GM23248 (cell line): Measurements from ENCODE around the gene VPS26A. TPM values are rescaled to one million over a fixed set of nuclear protein-coding genes. Genes with fewer than 3 reads are reported as not detected.

Experiments
- DNase-seq: peaks from one replicate; pipeline ENCODE4 v3.0.0-alpha.2; 2015
- H2AFZ ChIP-seq: fragments of 200-600 bp; sonication (generic); 2 replicates; pipeline ENCODE4 v1.6.1; 2016; ENCODE audit warnings: antibody characterized with exemption
- H3F3A ChIP-seq: fragments of 200-600 bp; sonication (generic); 2 replicates; pipeline ENCODE4 v1.6.1; 2016; ENCODE audit warnings: mild to moderate bottlenecking, antibody characterized with exemption, mixed run types; ENCODE audit not compliant: insufficient read depth
- H3K27ac ChIP-seq: fragments of 200-600 bp; sonication (generic); 2 replicates; pipeline ENCODE4 v1.5.1; 2016; ENCODE audit warnings: mild to moderate bottlenecking
- H3K27me3 ChIP-seq: fragments of 200-600 bp; sonication (generic); replicated peaks from 2 replicates; pipeline ENCODE4 v1.6.1; 2016; ENCODE audit warnings: mild to moderate bottlenecking; ENCODE audit not compliant: insufficient read depth
- H3K36me3 ChIP-seq: fragments of 200-600 bp; sonication (generic); 2 replicates; pipeline ENCODE4 v1.6.1; 2016; ENCODE audit warnings: low read depth, mild to moderate bottlenecking
- H3K4me1 ChIP-seq: fragments of 200-600 bp; sonication (generic); 2 replicates; pipeline ENCODE4 v1.6.1; 2016; ENCODE audit warnings: mild to moderate bottlenecking; ENCODE audit not compliant: insufficient read depth
- H3K4me2 ChIP-seq: fragments of 200-600 bp; sonication (generic); one replicate; pipeline ENCODE4 v1.6.1; 2016; ENCODE audit warnings: mild to moderate bottlenecking; ENCODE audit not compliant: unreplicated experiment
- H3K4me3 ChIP-seq: fragments of 200-600 bp; sonication (generic); 2 replicates; pipeline ENCODE4 v1.5.1; 2016; ENCODE audit warnings: mild to moderate bottlenecking
- H3K79me2 ChIP-seq: fragments of 200-600 bp; sonication (generic); 2 replicates; pipeline ENCODE4 v1.6.1; 2016; ENCODE audit warnings: mild to moderate bottlenecking; ENCODE audit not compliant: insufficient read depth
- H3K9ac ChIP-seq: fragments of 200-600 bp; sonication (generic); 2 replicates; pipeline ENCODE4 v1.6.1; 2016; ENCODE audit warnings: mild to moderate bottlenecking
- H3K9me2 ChIP-seq: fragments of 200-600 bp; sonication (generic); 2 replicates; pipeline ENCODE4 v1.6.1; 2016; ENCODE audit warnings: mixed run types, mild to moderate bottlenecking, moderate library complexity; ENCODE audit not compliant: insufficient read depth
- H3K9me3 ChIP-seq: fragments of 200-600 bp; sonication (generic); one replicate; pipeline ENCODE4 v1.6.1; 2017; ENCODE audit warnings: low read depth
- H4K20me1 ChIP-seq: fragments of 200-600 bp; sonication (generic); 2 replicates; pipeline ENCODE4 v1.6.0; 2016; ENCODE audit not compliant: insufficient read depth
- EZH2 ChIP-seq: fragments of 200-600 bp; sonication (generic); IDR thresholded peaks from 2 replicates; pipeline ENCODE4 v1.6.1; 2018; ENCODE audit warnings: antibody characterized with exemption, mild to moderate bottlenecking; ENCODE audit not compliant: insufficient read depth, poor library complexity, severe bottlenecking
- EZH2phosphoT487 ChIP-seq: fragments of 200-600 bp; sonication (generic); IDR thresholded peaks from 2 replicates; pipeline ENCODE4 v1.6.1; 2018; ENCODE audit warnings: antibody characterized with exemption, moderate library complexity, mild to moderate bottlenecking, low read depth; ENCODE audit not compliant: insufficient read depth
- WGBS, 2 experiments: methylation state at CpG; one replicate each; pipeline ENCODE4 v1.1.6; 2015 to 2017; ENCODE audit warnings: low lambda C conversion rate in 2 of 2, low coverage in 1 of 2; ENCODE audit errors: missing lambda C conversion rate in 2 of 2; 5-methylcytosine and 5-hydroxymethylcytosine counted together
- in situ Hi-C: fragments of 300-500 bp; cut with MboI; formaldehyde crosslinking; loops from 2 replicates; pipeline ENCODE4 v1.15.0; 2020
- polyA plus RNA-seq: library from polyadenylated mRNA; unstranded; fragments of >200 nt; fragmentation: Nextera tagmentation; extraction: Ambion mirVana; gene quantifications from 2 replicates; pipeline ENCODE4 v1.2.1, GENCODE V29; 2016
- small RNA-seq: library from RNA; depleted of rRNA; stranded (forward); fragments of <200 nt; gene quantifications from one replicate; pipeline ENCODE3, GENCODE V24; 2014; ENCODE audit warnings: low read depth, low replicate concordance
- total RNA-seq: library from RNA; depleted of rRNA; stranded (reverse); fragments of >200 nt; shearing (Covaris generic); gene quantifications from 2 replicates; pipeline ENCODE4 v1.2.3, GENCODE V29; 2014; rRNA removed

The VPS26A gene
- total and polyA plus RNA-seq, 2 experiments from 2014 or later = 24.4 to 82.0 TPM

DNA sequence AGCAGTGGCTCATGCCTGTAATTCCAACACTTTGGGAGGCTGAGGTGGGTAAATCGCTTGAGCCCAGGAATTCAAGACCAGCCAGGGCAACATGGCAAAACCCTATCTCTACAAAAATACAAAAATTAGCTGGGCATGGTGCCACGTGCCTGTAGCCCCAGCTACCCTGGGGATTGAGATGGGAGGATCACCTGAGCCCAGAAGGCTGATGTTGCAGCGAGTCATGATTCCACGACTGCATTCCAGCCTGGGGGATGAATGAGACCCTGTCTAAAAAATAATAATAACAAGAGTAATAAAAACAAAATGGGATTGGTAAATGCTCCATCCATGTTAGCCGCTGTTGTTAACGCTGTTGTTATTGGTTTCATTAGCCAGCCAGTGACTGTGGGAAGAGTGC is 94.9 kb downstream of the VPS26A start:
- 81 to 85% methylated on average over 6 of the region's 6 CpGs for WGBS, 2 experiments

DNA sequence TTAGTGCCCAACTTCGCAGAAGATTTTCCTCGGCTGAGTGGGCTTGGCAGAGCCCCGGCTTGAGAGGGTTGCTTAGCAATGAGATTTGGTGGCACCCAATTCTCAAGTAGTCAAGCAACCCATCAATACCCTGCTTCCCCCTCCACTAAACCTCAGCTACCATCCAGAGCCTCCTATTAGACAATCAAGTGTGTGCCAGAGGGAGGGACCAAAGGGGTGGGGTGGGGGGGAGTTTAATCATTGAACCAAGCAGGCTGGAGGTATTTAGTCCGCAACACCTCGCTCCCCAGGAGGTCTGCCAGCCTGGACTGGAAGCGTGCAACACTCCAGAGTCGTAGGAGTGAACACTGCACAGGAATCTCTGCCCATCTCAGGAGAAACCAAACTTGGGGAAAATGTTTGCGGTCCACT is 96.1 kb downstream of the VPS26A start, which contains the start of gene HKDC1:
Gene HKDC1, plus strand, starts transcription at position 292 of the 411 bp plus-strand sequence. Its CDS starts 104 bp downstream, at position 396.
- Histone ChIP-seq H3K9me3 (no peaks in the 10 kb centered on the region), H3K4me1 (peaks cover 15% of the 10 kb centered on the region), H3K79me2 (no peaks in the 10 kb centered on the region), H3K36me3 (no peaks in the 10 kb centered on the region), H3K4me3 (no peak within 1 kb of the TSS), H3K27ac (no peak within 1 kb of the TSS), H3K9me2 (no peaks in the 10 kb centered on the region), H3K9ac (no peak within 1 kb of the TSS), H3K4me2 (no peak within 1 kb of the TSS), H4K20me1 (no peaks in the 10 kb centered on the region), H3F3A (peaks cover 16% of the 10 kb centered on the region; the same call in 1 of the 2 replicates), H2AFZ (no peak within 1 kb of the TSS), H3K27me3 (no peaks in the 10 kb centered on the region)
- TF ChIP-seq EZH2 (no peak), EZH2phosphoT487 (no peak)
- WGBS, 2 experiments = 78 to 82% methylated on average over 8 of the region's 8 CpGs
- in situ Hi-C loops = no loop called here
- DNase-seq = no peak

More for the DNA sequence above, 94.9 kb downstream of the VPS26A start:
- Histone ChIP-seq H3K9me2 (no peaks in the 10 kb centered on the region), H3K4me2 (no peak overlapping the region), H3K4me3 (no peak overlapping the region), H3K9me3 (no peaks in the 10 kb centered on the region), H3K9ac (no peak overlapping the region), H3K27me3 (no peaks in the 10 kb centered on the region), H3K4me1 (peaks cover 13% of the 10 kb centered on the region), H3K79me2 (no peaks in the 10 kb centered on the region), H3K27ac (no peak overlapping the region), H4K20me1 (no peaks in the 10 kb centered on the region), H3F3A (0 out of 2 replicates have a peak, but pooled peaks cover 12% of the 10 kb centered on the region), H2AFZ (no peak overlapping the region), H3K36me3 (no peaks in the 10 kb centered on the region)
- TF ChIP-seq EZH2 (no peak), EZH2phosphoT487 (no peak)
- in situ Hi-C loops = no loop called here
- peak; percentile 25 for DNase-seq

DNA sequence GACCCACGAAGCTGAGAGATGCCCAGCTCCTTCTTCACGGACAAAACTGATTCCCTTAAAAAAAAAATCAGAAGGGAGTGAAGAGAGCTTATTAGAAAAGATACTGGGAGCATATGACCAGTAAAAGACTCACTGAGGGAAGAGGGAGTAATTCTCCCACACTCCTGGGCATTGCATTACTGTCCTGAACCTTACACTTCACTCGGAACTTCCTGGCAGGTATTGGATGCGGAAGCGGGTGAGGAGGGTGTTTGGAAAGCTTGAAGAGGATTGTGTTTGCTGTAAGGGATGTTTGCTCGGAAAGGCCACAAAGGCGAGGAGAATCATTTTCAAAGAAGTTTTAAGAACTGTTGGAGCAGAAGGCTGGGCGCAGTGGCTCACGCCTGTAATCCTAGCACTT is 96.5 kb downstream of the VPS26A start:
- no peak overlapping the region for H2AFZ ChIP-seq
- no peak overlapping the region for H3K4me2 ChIP-seq
- peaks cover 20% of the 10 kb centered on the region for H3K4me1 ChIP-seq
- H3K9me2 ChIP-seq = no peaks in the 10 kb centered on the region
- H3K4me3 ChIP-seq = no peak overlapping the region
- in situ Hi-C loops = no loop called here
- H3F3A ChIP-seq = peaks cover 19% of the 10 kb centered on the region; the same call in 1 of the 2 replicates
- 92% methylated on average over 9 of the region's 9 CpGs for WGBS, 2 experiments
- H3K36me3 ChIP-seq = no peaks in the 10 kb centered on the region
- H3K27me3 ChIP-seq = no peaks in the 10 kb centered on the region
- no peak overlapping the region for H3K27ac ChIP-seq
- H3K79me2 ChIP-seq = no peaks in the 10 kb centered on the region
- TF ChIP-seq EZH2phosphoT487 (no peak), EZH2 (no peak)
- H4K20me1 ChIP-seq = no peaks in the 10 kb centered on the region
- H3K9me3 ChIP-seq = no peaks in the 10 kb centered on the region
- no peak for DNase-seq
- no peak overlapping the region for H3K9ac ChIP-seq

Small RNAs within 50 kb of the gene (small RNA-seq; reads per million reads assigned to genes)
- not detected for gene RF00017

Other genes with a start within 250 kb of the VPS26A start
- 49.0 and 63.4 TPM in 2 replicates for gene DDX50, start 222.9 kb upstream of the VPS26A start, total RNA-seq
- 40.4 and 43.6 TPM in 2 replicates for gene DDX50, start 222.9 kb upstream of the VPS26A start, polyA plus RNA-seq
- 68.2 and 77.8 TPM in 2 replicates for gene DDX21, start 168.0 kb upstream of the VPS26A start, total RNA-seq
- 24.1 and 24.7 TPM in 2 replicates for gene DDX21, start 168.0 kb upstream of the VPS26A start, polyA plus RNA-seq
- gene KIFBP, start 135.4 kb upstream of the VPS26A start, total RNA-seq = 56.5 and 58.3 TPM in 2 replicates
- gene KIFBP, start 135.4 kb upstream of the VPS26A start, polyA plus RNA-seq = 53.9 and 54.0 TPM in 2 replicates
- 108 and 136 TPM in 2 replicates for gene SRGN, start 36.1 kb upstream of the VPS26A start, total RNA-seq
- gene SRGN, start 36.1 kb upstream of the VPS26A start, polyA plus RNA-seq = 89.9 and 90.0 TPM in 2 replicates
- gene SUPV3L1, start 56.1 kb downstream of the VPS26A start, total RNA-seq = 18.2 and 29.9 TPM in 2 replicates
- gene SUPV3L1, start 56.1 kb downstream of the VPS26A start, polyA plus RNA-seq = 28.1 and 29.8 TPM in 2 replicates
- gene HKDC1, start 96.2 kb downstream of the VPS26A start, total RNA-seq = 0.13 and 0.32 TPM in 2 replicates
- 0.33 and 0.34 TPM in 2 replicates for gene HKDC1, start 96.2 kb downstream of the VPS26A start, polyA plus RNA-seq
- 96.6 and 99.4 TPM in 2 replicates for gene HK1, start 154.3 kb downstream of the VPS26A start, total RNA-seq
- gene HK1, start 154.3 kb downstream of the VPS26A start, polyA plus RNA-seq = 134 and 137 TPM in 2 replicates